HCT116 (cell line): ENCODE results near the gene ADCY10. TPM values are rescaled to one million over a fixed set of nuclear protein-coding genes. Genes with fewer than 3 reads are reported as not detected.

Experiments
- ATAC-seq: fragments of 200-7000 bp; cut with Tn5 transposase; 2 replicates; pipeline ENCODE4 v1.9.1; 2020; ENCODE audit warnings: mild to moderate bottlenecking, moderate library complexity
- BruUV-seq: library from RNA; stranded (reverse); fragments of 400-500 nt; replicated peaks from 2 replicates; lab custom pipeline; 2021; lab: Mats Ljungman, UMichigan
- CTCF ChIA-PET: fragments of 300-600 bp; sonication (Branson Sonifier 250); formaldehyde crosslinking; loops from one replicate; lab custom pipeline; 2021; ENCODE audit warnings: antibody characterized with exemption; lab: Charles Lee
- POLR2A ChIA-PET: fragments of 300-600, 350-600 bp; sonication (Branson Sonifier 250); formaldehyde crosslinking; loops from one replicate; lab custom pipeline; 2021; ENCODE audit warnings: antibody characterized with exemption; lab: Charles Lee
- RAD21 ChIA-PET, 2 experiments: fragments of 300-600 bp; sonication (Branson Sonifier 250); formaldehyde crosslinking; loops; one replicate each; lab custom pipeline; 2023; ENCODE audit warnings: low total read pairs in 2 of 2; ENCODE audit not compliant: uncharacterized antibody in 2 of 2, unreplicated experiment in 2 of 2, low non-redundant PET in 1 of 2; lab: Charles Lee
- DNase-seq: peaks from one replicate; pipeline ENCODE4 v3.0.0-alpha.2; 2010; ENCODE audit warnings: low read depth, low spot score
- H2AFZ ChIP-seq: fragments of 200-600 bp; shearing (Covaris generic), sonication (generic); 2 replicates; pipeline ENCODE4 v1.6.1; 2017; ENCODE audit warnings: low read depth, mixed run types, mixed read lengths, antibody characterized with exemption, low read length; ENCODE audit not compliant: poor library complexity, severe bottlenecking
- H3K27ac ChIP-seq: 2 replicates; pipeline ENCODE4 v1.5.1; 2012; ENCODE audit warnings: low read depth, low read length
- H3K27me3 ChIP-seq: fragments of 200-600 bp; sonication (generic); 2 replicates; pipeline ENCODE4 v1.6.1; 2016; ENCODE audit warnings: mixed run types, low read length, mixed read lengths; ENCODE audit not compliant: insufficient read depth
- H3K36me3 ChIP-seq, 2 experiments: fragments of 200-500 bp in 1 of 2; fragments of 200-600 bp in 1 of 2; sonication (Bioruptor generic) in 1 of 2; sonication (generic) in 1 of 2; 2 replicates each; pipeline versions ENCODE4 v1.5.1 to v1.6.1; 2014 to 2016; ENCODE audit warnings: low read length in 2 of 2, inconsistent platforms in 1 of 2, mixed read lengths in 1 of 2, mixed run types in 1 of 2; ENCODE audit not compliant: insufficient read depth in 2 of 2, control insufficient read depth in 1 of 2
- H3K4me1 ChIP-seq, 2 experiments: fragments of 200-600 bp in 1 of 2; sonication (generic) in 1 of 2; 2 replicates each; pipeline versions ENCODE4 v1.5.1 to v1.6.1; 2012 to 2017; ENCODE audit warnings: low read length in 2 of 2, inconsistent platforms in 1 of 2, mild to moderate bottlenecking in 1 of 2, mixed read lengths in 1 of 2, mixed run types in 1 of 2, moderate library complexity in 1 of 2; ENCODE audit not compliant: insufficient read depth in 2 of 2, control insufficient read depth in 1 of 2
- H3K4me2 ChIP-seq: fragments of 200-600 bp; sonication (generic); 2 replicates; pipeline ENCODE4 v1.6.1; 2017; ENCODE audit warnings: mixed run types, low read length, mixed read lengths
- H3K4me3 ChIP-seq, 2 experiments: fragments of 200-600 bp in 1 of 2; sonication (generic) in 1 of 2; replicated peaks in 1 of 2; 2 replicates each; pipeline ENCODE4 v1.5.1; 2011 to 2016; ENCODE audit warnings: low read length in 2 of 2, control low read depth in 1 of 2, low read depth in 1 of 2, mild to moderate bottlenecking in 1 of 2, mixed read lengths in 1 of 2, mixed run types in 1 of 2
- H3K79me2 ChIP-seq: fragments of 200-600 bp; sonication (generic); 2 replicates; pipeline ENCODE4 v1.6.1; 2017; ENCODE audit warnings: mild to moderate bottlenecking, mixed run types, low read length, moderate library complexity, mixed read lengths; ENCODE audit not compliant: insufficient read depth
- H3K9ac ChIP-seq: fragments of 200-600 bp; sonication (generic); 2 replicates; pipeline ENCODE4 v1.6.1; 2016; ENCODE audit warnings: low read length, mixed read lengths
- H3K9me2 ChIP-seq: fragments of 200-600 bp; sonication (generic), shearing (Covaris generic); 2 replicates; pipeline ENCODE4 v1.6.1; 2017; ENCODE audit warnings: mixed run types, mild to moderate bottlenecking, moderate library complexity; ENCODE audit not compliant: insufficient read depth
- H3K9me3 ChIP-seq, 2 experiments: fragments of 200-500 bp in 1 of 2; fragments of 200-600 bp in 1 of 2; sonication (Bioruptor generic) in 1 of 2; sonication (generic) in 1 of 2; 2 replicates each; pipeline ENCODE4 v1.6.1; 2014 to 2017; ENCODE audit warnings: low read length in 2 of 2, mixed read lengths in 2 of 2, inconsistent platforms in 1 of 2, low read depth in 1 of 2, mild to moderate bottlenecking in 1 of 2, mixed run types in 1 of 2, moderate library complexity in 1 of 2; ENCODE audit not compliant: control insufficient read depth in 1 of 2, insufficient read depth in 1 of 2
- H4K20me1 ChIP-seq: fragments of 200-600 bp; sonication (generic), shearing (Covaris generic); 2 replicates; pipeline ENCODE4 v1.6.1; 2017; ENCODE audit warnings: mixed run types, mild to moderate bottlenecking, moderate library complexity; ENCODE audit not compliant: insufficient read depth
- CBX3 ChIP-seq: IDR thresholded peaks from 2 replicates; pipeline ENCODE4 v1.6.1; 2012; ENCODE audit warnings: low read depth
- CEBPB ChIP-seq: IDR thresholded peaks from 2 replicates; pipeline ENCODE4 v1.6.1; 2012; ENCODE audit warnings: low read depth
- CTCF ChIP-seq, 3 experiments: fragments of 200-600 bp in 1 of 3; sonication (generic) in 1 of 3; IDR thresholded peaks in 2 of 3; conservative IDR thresholded peaks in 1 of 3; 2 replicates each; pipeline ENCODE4 v1.5.1; 2012 to 2017; ENCODE audit warnings: low read depth in 2 of 3, low read length in 2 of 3, antibody characterized with exemption in 1 of 3, borderline replicate concordance in 1 of 3, control low read depth in 1 of 3, mild to moderate bottlenecking in 1 of 3, mixed read lengths in 1 of 3, mixed run types in 1 of 3, moderate library complexity in 1 of 3; ENCODE audit not compliant: insufficient read depth in 1 of 3
- EZH2phosphoT487 ChIP-seq: fragments of 200-600 bp; IDR thresholded peaks from 2 replicates; pipeline ENCODE4 v1.6.1; 2018; ENCODE audit warnings: antibody characterized with exemption, borderline replicate concordance
- RAD21 ChIP-seq: IDR thresholded peaks from 2 replicates; pipeline ENCODE4 v1.6.1; 2012; ENCODE audit warnings: low read depth, mild to moderate bottlenecking
- SIN3A ChIP-seq: IDR thresholded peaks from 2 replicates; pipeline ENCODE4 v1.6.1; 2012; ENCODE audit warnings: low read depth
- SRF ChIP-seq: IDR thresholded peaks from 2 replicates; pipeline ENCODE4 v1.6.1; 2012; ENCODE audit warnings: low read depth
- YY1 ChIP-seq: IDR thresholded peaks from 2 replicates; pipeline ENCODE4 v1.6.1; 2011; ENCODE audit warnings: low read length, low read depth, moderate library complexity, mild to moderate bottlenecking; ENCODE audit not compliant: insufficient replicate concordance; ENCODE audit errors: extremely low read depth
- ZFX ChIP-seq: fragments of 450-650 bp; IDR thresholded peaks from 2 replicates; pipeline ENCODE4 v1.6.1; 2017
- ZNF274 ChIP-seq: fragments of 200-500 bp; sonication (Bioruptor generic); IDR thresholded peaks from 2 replicates; pipeline ENCODE4 v1.6.1; 2014; ENCODE audit warnings: mild to moderate bottlenecking, low read depth, low read length, inconsistent platforms
- intact Hi-C: fragments of 100-400 bp; cut with micrococcal nuclease; formaldehyde crosslinking; loops from 2 replicates; pipeline ENCODE4 v1.10.0; 2022
- total RNA-seq: library from RNA; stranded (reverse); gene quantifications from one replicate; pipeline ENCODE4 v1.2.1, GENCODE V29; 2021; ENCODE audit not compliant: unreplicated experiment
- TF ChIP-seq, protein P1 (sequence below): IDR thresholded peaks from 2 replicates; pipeline ENCODE4 v1.6.1; 2011; ENCODE audit warnings: mild to moderate bottlenecking, low read length, moderate library complexity; ENCODE audit not compliant: insufficient replicate concordance; ENCODE audit errors: extremely low read depth

The ADCY10 gene
- total RNA-seq, 1 experiment from 2014 or later, result 0.30 TPM

GRCh38 chr1:167904652-167905130, 9.2 kb downstream of the ADCY10 start:
- TF ChIP-seq CTCF (IDR thresholded peaks at IDR 0.05 in 2 of 3, conservative IDR thresholded peaks at IDR 0.05 in 1 of 3; ENCODE audit: borderline replicate concordance in 1 of 3, insufficient read depth in 1 of 3, low read depth in 2 of 3, low read length in 2 of 3) (no peak), RAD21 (no peak), YY1 (no peak), CEBPB (no peak), ZFX (no peak), EZH2phosphoT487 (no peak), ZNF274 (no peak), SIN3A (no peak), CBX3 (no peak), SRF (no peak)
- TF ChIP-seq, protein P1, sequence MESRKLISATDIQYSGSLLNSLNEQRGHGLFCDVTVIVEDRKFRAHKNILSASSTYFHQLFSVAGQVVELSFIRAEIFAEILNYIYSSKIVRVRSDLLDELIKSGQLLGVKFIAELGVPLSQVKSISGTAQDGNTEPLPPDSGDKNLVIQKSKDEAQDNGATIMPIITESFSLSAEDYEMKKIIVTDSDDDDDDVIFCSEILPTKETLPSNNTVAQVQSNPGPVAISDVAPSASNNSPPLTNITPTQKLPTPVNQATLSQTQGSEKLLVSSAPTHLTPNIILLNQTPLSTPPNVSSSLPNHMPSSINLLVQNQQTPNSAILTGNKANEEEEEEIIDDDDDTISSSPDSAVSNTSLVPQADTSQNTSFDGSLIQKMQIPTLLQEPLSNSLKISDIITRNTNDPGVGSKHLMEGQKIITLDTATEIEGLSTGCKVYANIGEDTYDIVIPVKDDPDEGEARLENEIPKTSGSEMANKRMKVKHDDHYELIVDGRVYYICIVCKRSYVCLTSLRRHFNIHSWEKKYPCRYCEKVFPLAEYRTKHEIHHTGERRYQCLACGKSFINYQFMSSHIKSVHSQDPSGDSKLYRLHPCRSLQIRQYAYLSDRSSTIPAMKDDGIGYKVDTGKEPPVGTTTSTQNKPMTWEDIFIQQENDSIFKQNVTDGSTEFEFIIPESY, result no peak
- intact Hi-C loops, result no loop called here
- Histone ChIP-seq H3K27ac (no peak overlapping the region), H3K4me2 (no peak overlapping the region), H3K36me3 (no peaks in the 10 kb centered on the region), H3K9ac (no peak overlapping the region), H3K4me3 (no peak overlapping the region), H3K79me2 (no peaks in the 10 kb centered on the region), H3K9me2 (no peaks in the 10 kb centered on the region), H2AFZ (no peak overlapping the region), H3K27me3 (no peaks in the 10 kb centered on the region), H3K4me1 (no peaks in the 10 kb centered on the region), H3K9me3 (no peaks in the 10 kb centered on the region), H4K20me1 (no peaks in the 10 kb centered on the region)
- DNase-seq (no peak), ATAC-seq (no peak)
- POLR2A ChIA-PET, result no interaction called here
- BruUV-seq, result no TSS peak
- RAD21 ChIA-PET, result no interaction called here
- CTCF ChIA-PET, result no interaction called here
